ENCODE data around the gene PAPSS2. TPM values are rescaled to one million over a fixed set of nuclear protein-coding genes. Genes with fewer than 3 reads are reported as not detected.
A peak's percentile ranks its signal among the peaks of the same experiment; 100 is the strongest.

Gene PAPSS2
- total and polyA plus RNA-seq, 8 donors, result 1.3 to 17.3 (median 10.8) TPM

DNA sequence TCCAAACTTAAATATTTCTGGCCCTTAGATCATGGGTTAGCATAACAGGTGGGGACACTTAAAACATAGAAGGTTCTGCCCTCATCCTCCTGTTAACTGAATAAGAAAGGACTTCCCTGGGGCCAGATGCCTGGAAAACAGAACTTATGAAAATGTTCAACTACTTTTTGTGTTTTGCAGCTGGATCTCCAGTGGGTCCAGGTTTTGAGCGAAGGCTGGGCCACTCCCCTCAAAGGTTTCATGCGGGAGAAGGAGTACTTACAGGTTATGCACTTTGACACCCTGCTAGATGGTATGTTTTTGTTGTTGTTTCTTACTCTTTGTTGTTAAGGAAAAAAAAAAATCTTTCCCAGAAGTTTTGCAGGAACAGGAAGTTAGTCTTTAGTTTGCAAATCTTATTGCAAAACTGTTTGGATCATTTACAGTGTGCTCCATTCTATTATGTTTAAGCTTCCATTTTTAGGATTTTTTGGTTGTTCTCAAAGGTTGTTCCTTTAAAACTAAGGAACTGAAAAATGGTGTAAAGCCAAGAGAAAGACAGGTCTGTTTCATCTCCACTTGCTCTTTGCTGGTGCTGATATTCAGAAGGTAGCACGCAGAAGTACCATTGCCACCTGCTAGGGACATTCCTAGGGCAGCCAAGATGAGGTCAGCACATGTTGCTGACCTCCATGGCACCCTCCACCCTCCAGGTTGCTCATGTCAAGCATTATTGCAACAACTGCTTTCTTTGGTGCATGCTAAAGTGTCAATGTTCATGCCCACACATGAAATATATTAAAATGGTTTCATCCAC lies 56.1 kb downstream of the PAPSS2 start:
- intact Hi-C loops (cut with DNase I; ENCODE audit: low total_unique reads), result no loop called here
- no peak for TF ChIP-seq EP300 (IDR thresholded peaks at IDR 0.05)
- TF ChIP-seq POLR2AphosphoS5 (IDR thresholded peaks at IDR 0.05), result no peak
- TF ChIP-seq, protein P1, sequence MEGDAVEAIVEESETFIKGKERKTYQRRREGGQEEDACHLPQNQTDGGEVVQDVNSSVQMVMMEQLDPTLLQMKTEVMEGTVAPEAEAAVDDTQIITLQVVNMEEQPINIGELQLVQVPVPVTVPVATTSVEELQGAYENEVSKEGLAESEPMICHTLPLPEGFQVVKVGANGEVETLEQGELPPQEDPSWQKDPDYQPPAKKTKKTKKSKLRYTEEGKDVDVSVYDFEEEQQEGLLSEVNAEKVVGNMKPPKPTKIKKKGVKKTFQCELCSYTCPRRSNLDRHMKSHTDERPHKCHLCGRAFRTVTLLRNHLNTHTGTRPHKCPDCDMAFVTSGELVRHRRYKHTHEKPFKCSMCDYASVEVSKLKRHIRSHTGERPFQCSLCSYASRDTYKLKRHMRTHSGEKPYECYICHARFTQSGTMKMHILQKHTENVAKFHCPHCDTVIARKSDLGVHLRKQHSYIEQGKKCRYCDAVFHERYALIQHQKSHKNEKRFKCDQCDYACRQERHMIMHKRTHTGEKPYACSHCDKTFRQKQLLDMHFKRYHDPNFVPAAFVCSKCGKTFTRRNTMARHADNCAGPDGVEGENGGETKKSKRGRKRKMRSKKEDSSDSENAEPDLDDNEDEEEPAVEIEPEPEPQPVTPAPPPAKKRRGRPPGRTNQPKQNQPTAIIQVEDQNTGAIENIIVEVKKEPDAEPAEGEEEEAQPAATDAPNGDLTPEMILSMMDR (IDR thresholded peaks at IDR 0.05), result no peak
- no peak for TF ChIP-seq POLR2A (IDR thresholded peaks at IDR 0.05)
- H3K36me3 ChIP-seq, result no peaks in the 10 kb centered on the region
- H3K9me3 ChIP-seq, result no peaks in the 10 kb centered on the region
- WGBS, 5 donors, result 76 to 92% (median 88%) methylated on average over 3 of the region's 3 CpGs
- H3K4me3 ChIP-seq, result no peak overlapping the region
- no peak for DNase-seq
- H3K27ac ChIP-seq, result peak overlapping the region in 2 of 5 donors; percentile 14 to 36
- no peaks in the 10 kb centered on the region for H3K27me3 ChIP-seq
- peaks cover 0 to 18% (median 5%) of the 10 kb centered on the region in 4 donors for H3K4me1 ChIP-seq

DNA sequence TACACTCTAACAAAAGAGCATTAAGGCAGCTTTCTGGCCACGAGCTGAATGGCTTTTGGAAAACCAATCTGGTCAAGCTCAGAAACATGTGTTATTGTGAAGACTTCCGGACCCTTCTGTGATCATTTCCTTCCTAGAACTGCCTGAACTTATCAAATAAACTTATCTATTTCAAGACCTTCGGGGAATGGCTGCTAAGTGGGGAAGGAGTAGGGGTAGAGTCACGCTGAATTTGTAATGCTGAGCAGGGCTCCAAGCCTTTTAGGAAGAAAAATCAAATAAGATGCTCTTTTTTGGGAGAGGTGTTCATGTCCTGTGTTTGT lies 56.6 kb downstream of the PAPSS2 start:
- WGBS, 5 donors, result 66 to 81% (median 74%) methylated on average over 4 of the region's 4 CpGs
- H3K9me3 ChIP-seq, result no peaks in the 10 kb centered on the region
- TF ChIP-seq, protein P1 (IDR thresholded peaks at IDR 0.05), result no peak
- TF ChIP-seq POLR2AphosphoS5 (IDR thresholded peaks at IDR 0.05), result no peak
- TF ChIP-seq POLR2A (IDR thresholded peaks at IDR 0.05), result no peak
- no peak for TF ChIP-seq EP300 (IDR thresholded peaks at IDR 0.05)
- no peak overlapping the region for H3K4me3 ChIP-seq
- intact Hi-C loops (cut with DNase I; ENCODE audit: low total_unique reads), result no loop called here
- no peaks in the 10 kb centered on the region for H3K36me3 ChIP-seq
- H3K27ac ChIP-seq, result peak overlapping the region in 2 of 5 donors; percentile 14 to 36
- H3K27me3 ChIP-seq, result no peaks in the 10 kb centered on the region
- DNase-seq, result no peak
- peaks cover 0 to 18% (median 5%) of the 10 kb centered on the region in 4 donors for H3K4me1 ChIP-seq

DNA sequence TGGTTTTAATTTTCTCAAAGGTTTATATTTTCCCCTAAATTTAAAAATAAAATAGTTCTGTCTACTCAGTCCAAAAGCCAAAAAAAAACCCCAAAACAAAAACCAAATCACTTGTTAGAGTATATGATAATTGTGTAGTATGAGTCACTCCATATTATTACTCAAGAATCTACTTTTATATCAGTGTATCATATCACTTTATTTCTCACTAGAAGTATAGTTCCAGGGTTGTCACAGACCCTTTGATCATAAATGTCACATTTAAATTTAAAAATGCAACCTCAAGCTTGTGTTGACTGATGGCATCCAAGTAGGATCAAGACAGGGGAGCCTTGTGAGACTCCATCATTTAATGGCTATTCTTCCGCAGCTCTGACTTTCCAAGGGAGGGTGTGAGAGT lies 61.0 kb downstream of the PAPSS2 start:
- Histone ChIP-seq H3K27ac (no peak overlapping the region), H3K9me3 (no peaks in the 10 kb centered on the region), H3K36me3 (no peaks in the 10 kb centered on the region), H3K4me3 (no peak overlapping the region), H3K4me1 (peaks cover 0 to 14% (median 0%) of the 10 kb centered on the region in 4 donors), H3K27me3 (no peaks in the 10 kb centered on the region)
- intact Hi-C loops (cut with DNase I; ENCODE audit: low total_unique reads), result no loop called here
- WGBS, 5 donors, result 93 to 97% (median 94%) methylated on average over 1 of the region's 1 CpG
- no peak for DNase-seq
- TF ChIP-seq POLR2A (IDR thresholded peaks at IDR 0.05) (no peak), EP300 (IDR thresholded peaks at IDR 0.05) (no peak), POLR2AphosphoS5 (IDR thresholded peaks at IDR 0.05) (no peak)
- TF ChIP-seq, protein P1 (IDR thresholded peaks at IDR 0.05), result no peak

DNA sequence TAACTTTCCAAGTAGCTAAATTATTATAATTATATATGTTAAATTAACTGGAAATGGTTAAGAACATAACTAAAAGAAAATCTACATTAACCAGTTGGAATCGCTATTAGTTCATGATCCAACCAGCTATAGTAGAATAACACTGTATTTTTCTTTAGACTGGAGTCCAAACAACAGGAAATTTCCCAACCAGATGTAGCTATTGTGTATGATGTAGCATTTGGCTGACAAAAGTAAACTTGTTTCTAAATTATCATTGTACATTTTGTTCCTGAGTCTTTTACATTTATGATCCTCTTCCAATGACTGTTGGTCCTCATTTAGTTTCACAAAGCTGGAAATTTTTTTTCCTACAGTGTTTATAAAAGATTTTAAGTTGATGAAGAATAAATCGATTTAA lies 62.1 kb downstream of the PAPSS2 start:
- intact Hi-C loops (cut with DNase I; ENCODE audit: low total_unique reads), result no loop called here
- Histone ChIP-seq H3K27ac (no peak overlapping the region), H3K36me3 (no peaks in the 10 kb centered on the region), H3K27me3 (no peaks in the 10 kb centered on the region), H3K9me3 (no peaks in the 10 kb centered on the region), H3K4me1 (peaks cover 0 to 5% (median 0%) of the 10 kb centered on the region in 4 donors), H3K4me3 (no peak overlapping the region)
- WGBS, 5 donors, result 83 to 92% (median 89%) methylated on average over 2 of the region's 2 CpGs
- no peak for TF ChIP-seq POLR2A (IDR thresholded peaks at IDR 0.05)
- TF ChIP-seq POLR2AphosphoS5 (IDR thresholded peaks at IDR 0.05), result no peak
- no peak for TF ChIP-seq EP300 (IDR thresholded peaks at IDR 0.05)
- TF ChIP-seq, protein P1 (IDR thresholded peaks at IDR 0.05), result no peak
- DNase-seq, result no peak
